SK-N-SH treated with all-trans-retinoic acid at 6 μM for 48 hours (cell line): ENCODE results near the gene INTS1.

ENCODE experiments used
- BACH2 ChIP-seq: fragments of 250-450 bp; sonication (Bioruptor Pico); IDR thresholded peaks from 2 replicates; pipeline ENCODE4 v1.9.0; 2021; ENCODE audit warnings: mild to moderate bottlenecking, borderline replicate concordance
- CSRNP3 ChIP-seq: fragments of 250-450 bp; sonication (Bioruptor Pico); IDR thresholded peaks from 2 replicates; pipeline ENCODE4 v1.5.1; 2021; ENCODE audit warnings: mild to moderate bottlenecking, moderate library complexity
- ISL1 ChIP-seq: fragments of 250-450 bp; sonication (Bioruptor Pico); IDR thresholded peaks from 2 replicates; pipeline ENCODE4 v2.1.2; 2022; ENCODE audit warnings: mild to moderate bottlenecking, moderate library complexity
- PATZ1 ChIP-seq: fragments of 250-450 bp; sonication (Bioruptor Pico); IDR thresholded peaks from 2 replicates; pipeline ENCODE4 v1.8.0; 2020; ENCODE audit warnings: mild to moderate bottlenecking, moderate library complexity, borderline replicate concordance
- SNAI2 ChIP-seq: fragments of 250-450 bp; sonication (Bioruptor Pico); IDR thresholded peaks from 2 replicates; pipeline ENCODE4 v1.5.0; 2020; ENCODE audit warnings: mild to moderate bottlenecking, moderate library complexity
- TOX ChIP-seq: fragments of 250-450 bp; sonication (Bioruptor Pico); IDR thresholded peaks from 2 replicates; pipeline ENCODE4 v1.8.0; 2021; ENCODE audit warnings: mild to moderate bottlenecking, moderate library complexity, borderline replicate concordance
- ZFP30 ChIP-seq: fragments of 450-650 bp; formaldehyde crosslinking; IDR thresholded peaks from 2 replicates; pipeline ENCODE4 v1.5.0; 2022; ENCODE audit warnings: mild to moderate bottlenecking, moderate library complexity
- TF ChIP-seq, protein P1 (sequence below): fragments of 250-450 bp; sonication (Bioruptor Pico); IDR thresholded peaks from 2 replicates; pipeline ENCODE4 v1.5.1; 2020; ENCODE audit warnings: low read depth, mild to moderate bottlenecking, moderate library complexity

- TF ChIP-seq TOX (CRISPR knock-in tag) = no peak
- no peak for TF ChIP-seq ZFP30
- no peak for TF ChIP-seq PATZ1
- TF ChIP-seq CSRNP3 (CRISPR knock-in tag) = no peak
- TF ChIP-seq, protein P1, sequence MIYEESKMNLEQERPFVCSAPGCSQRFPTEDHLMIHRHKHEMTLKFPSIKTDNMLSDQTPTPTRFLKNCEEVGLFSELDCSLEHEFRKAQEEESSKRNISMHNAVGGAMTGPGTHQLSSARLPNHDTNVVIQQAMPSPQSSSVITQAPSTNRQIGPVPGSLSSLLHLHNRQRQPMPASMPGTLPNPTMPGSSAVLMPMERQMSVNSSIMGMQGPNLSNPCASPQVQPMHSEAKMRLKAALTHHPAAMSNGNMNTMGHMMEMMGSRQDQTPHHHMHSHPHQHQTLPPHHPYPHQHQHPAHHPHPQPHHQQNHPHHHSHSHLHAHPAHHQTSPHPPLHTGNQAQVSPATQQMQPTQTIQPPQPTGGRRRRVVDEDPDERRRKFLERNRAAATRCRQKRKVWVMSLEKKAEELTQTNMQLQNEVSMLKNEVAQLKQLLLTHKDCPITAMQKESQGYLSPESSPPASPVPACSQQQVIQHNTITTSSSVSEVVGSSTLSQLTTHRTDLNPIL (CRISPR knock-in tag) = no peak
- 0 out of 2 replicates have a peak, but pooled peaks have one; percentile 25 for TF ChIP-seq ISL1 (CRISPR knock-in tag)
- no peak for TF ChIP-seq SNAI2 (CRISPR knock-in tag)
- no peak for TF ChIP-seq BACH2 (CRISPR knock-in tag)
Observed at GRCh38 chr7:1552200-1552599, 48.0 kb upstream of the INTS1 start.
